SK-N-MC (cell line): ENCODE data around the gene ARL4D.

Source experiments
- DNase-seq: peaks from one replicate; pipeline ENCODE4 v3.0.0-alpha.2; 2011; ENCODE audit warnings: low read depth, low spot score
- H3K27ac ChIP-seq: fragments of 200-600 bp; sonication (generic); 2 replicates; pipeline ENCODE4 v1.5.1; 2016; ENCODE audit warnings: mixed run types
- H3K36me3 ChIP-seq: fragments of 200-600 bp; sonication (generic); 2 replicates; pipeline ENCODE4 v1.6.1; 2017; ENCODE audit warnings: antibody characterized with exemption, low read length, mixed read lengths; ENCODE audit not compliant: insufficient read depth
- H3K4me3 ChIP-seq: fragments of 200-600 bp; sonication (generic); 2 replicates; pipeline ENCODE4 v1.5.1; 2016
- H3K9ac ChIP-seq: fragments of 200-600 bp; sonication (generic); 2 replicates; pipeline ENCODE4 v1.8.0; 2017; ENCODE audit warnings: mixed run types, mixed read lengths; ENCODE audit not compliant: insufficient read length
- H3K9me3 ChIP-seq: fragments of 200-600 bp; sonication (generic); 2 replicates; pipeline ENCODE4 v1.6.1; 2017; ENCODE audit warnings: low read depth, mild to moderate bottlenecking, antibody characterized with exemption, low read length, moderate library complexity, mixed read lengths
- EZH2 ChIP-seq: fragments of 200-600 bp; sonication (generic); IDR thresholded peaks from one replicate; pipeline ENCODE4 v1.6.1; 2017; ENCODE audit warnings: antibody characterized with exemption
- FOXP2 ChIP-seq: optimal IDR thresholded peaks from 2 replicates; pipeline ENCODE3; 2011; ENCODE audit warnings: mild to moderate bottlenecking, moderate library complexity; ENCODE audit not compliant: insufficient read depth; ENCODE audit errors: extremely low read length, control extremely low read depth
- POLR2AphosphoS5 ChIP-seq: IDR thresholded peaks from 2 replicates; pipeline ENCODE4 v1.6.1; 2012; ENCODE audit warnings: mild to moderate bottlenecking, low read depth, low read length, borderline replicate concordance

Gene ARL4D, protein sequence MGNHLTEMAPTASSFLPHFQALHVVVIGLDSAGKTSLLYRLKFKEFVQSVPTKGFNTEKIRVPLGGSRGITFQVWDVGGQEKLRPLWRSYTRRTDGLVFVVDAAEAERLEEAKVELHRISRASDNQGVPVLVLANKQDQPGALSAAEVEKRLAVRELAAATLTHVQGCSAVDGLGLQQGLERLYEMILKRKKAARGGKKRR

DNA sequence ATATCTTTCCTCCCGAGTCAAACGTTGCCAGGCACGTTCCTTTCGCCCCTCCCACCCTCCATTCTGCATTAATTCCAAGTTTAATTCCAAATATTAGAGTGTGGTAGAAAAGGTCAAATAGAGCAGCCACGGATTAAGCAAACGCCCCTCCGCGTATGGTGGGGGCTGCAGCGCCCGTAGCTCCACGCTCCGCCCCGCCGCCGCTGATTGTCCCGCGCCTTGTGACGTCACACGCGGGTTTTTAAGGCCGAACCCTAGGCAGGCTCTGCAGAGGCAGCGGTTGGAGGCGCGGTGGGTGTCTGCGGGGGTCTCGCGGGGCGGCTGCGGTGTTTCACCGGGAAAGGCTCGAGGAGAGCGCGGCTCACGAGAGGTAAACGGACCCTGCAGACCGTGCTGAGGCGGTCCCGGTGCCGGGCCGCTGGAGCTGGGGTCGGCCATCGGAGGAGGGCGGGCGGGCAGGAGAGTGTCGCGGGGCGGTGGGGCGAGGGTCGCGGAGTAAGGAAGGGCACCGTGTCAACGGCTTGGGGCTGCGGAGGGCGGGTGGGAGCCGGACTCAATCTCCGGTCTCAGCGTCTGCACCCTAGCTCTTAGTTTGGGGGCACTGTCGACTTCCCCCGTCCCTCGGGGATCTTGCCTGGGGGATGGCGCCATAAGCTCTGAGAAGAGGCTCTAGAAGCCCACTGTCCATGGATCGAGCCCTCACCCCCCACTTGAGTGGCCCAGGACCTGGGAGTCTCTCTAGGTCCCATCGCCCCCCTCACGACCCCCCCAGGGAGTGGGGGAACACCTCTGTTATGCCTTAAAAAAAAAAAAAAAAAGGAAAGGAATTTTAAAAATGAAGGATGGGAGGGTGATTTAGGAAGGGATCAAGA, at the start of gene ARL4D:
TSS of gene ARL4D (plus strand) at position 270 of the 872 bp plus-strand sequence. CDS start 740 bp downstream, outside the sequence.
- Histone ChIP-seq H3K36me3 (peaks cover 18% of the 10 kb centered on the region), H3K9ac (peak within 1 kb of the TSS; percentile 78), H3K4me3 (peak within 1 kb of the TSS; percentile 86), H3K27ac (no peak within 1 kb of the TSS), H3K9me3 (no peaks in the 10 kb centered on the region)
- TF ChIP-seq FOXP2 (no peak), POLR2AphosphoS5 (peak; percentile 99)
- no peak for DNase-seq

DNA sequence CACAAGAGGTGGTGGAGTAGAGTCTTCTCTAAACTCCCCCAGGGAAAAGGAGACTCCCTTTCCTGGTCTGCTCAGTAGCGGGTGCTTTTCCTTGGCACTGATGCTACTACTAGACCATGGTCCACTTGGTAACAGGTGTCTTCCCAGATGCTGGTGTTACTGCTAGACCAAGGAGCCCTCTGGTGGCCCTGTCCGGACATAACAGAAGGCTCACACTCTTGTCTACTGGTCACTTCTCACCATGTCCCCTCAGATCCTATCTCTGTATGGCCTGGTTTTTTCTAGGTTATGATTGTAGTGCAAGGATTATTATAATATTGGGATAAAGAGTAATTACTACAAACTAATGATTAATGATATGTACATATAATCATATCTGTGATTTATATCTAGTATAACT, 49.7 kb upstream of the ARL4D start:
- Histone ChIP-seq H3K36me3 (no peaks in the 10 kb centered on the region), H3K9ac (no peak overlapping the region), H3K9me3 (0 out of 2 replicates have a peak, but pooled peaks cover 4% of the 10 kb centered on the region), H3K27ac (no peak overlapping the region), H3K4me3 (no peak overlapping the region)
- TF ChIP-seq POLR2AphosphoS5: no peak
- TF ChIP-seq FOXP2: no peak
- TF ChIP-seq EZH2: no peak
- DNase-seq: no peak

DNA sequence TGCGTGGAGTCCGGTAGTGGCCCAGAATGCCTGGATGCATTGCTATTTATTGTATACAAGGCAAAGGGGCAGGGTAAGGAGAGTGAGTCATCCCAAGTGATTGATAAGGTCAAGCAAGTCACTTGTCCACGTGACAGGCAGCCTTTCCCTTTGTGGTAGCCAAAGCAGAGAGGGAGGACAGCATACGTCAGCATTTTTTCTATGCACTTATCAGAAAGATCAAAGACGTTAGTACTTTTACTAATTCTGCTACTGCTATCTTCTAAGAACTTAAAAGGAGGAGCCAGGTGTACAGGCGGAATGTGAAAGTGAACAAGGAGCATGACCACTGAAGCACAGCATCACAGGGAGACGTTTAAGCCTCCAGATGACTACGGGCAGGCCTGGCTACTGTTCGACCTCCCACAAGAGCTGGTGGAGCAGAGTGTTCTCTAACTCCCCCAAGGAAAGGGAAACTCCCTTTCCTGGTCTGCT, 47.9 kb upstream of the ARL4D start:
- DNase-seq: no peak
- H3K27ac ChIP-seq: no peak overlapping the region
- H3K4me3 ChIP-seq: no peak overlapping the region
- TF ChIP-seq FOXP2: no peak
- no peak for TF ChIP-seq POLR2AphosphoS5
- no peak for TF ChIP-seq EZH2
- no peak overlapping the region for H3K9ac ChIP-seq
- 0 out of 2 replicates have a peak, but pooled peaks cover 4% of the 10 kb centered on the region for H3K9me3 ChIP-seq
- no peaks in the 10 kb centered on the region for H3K36me3 ChIP-seq

DNA sequence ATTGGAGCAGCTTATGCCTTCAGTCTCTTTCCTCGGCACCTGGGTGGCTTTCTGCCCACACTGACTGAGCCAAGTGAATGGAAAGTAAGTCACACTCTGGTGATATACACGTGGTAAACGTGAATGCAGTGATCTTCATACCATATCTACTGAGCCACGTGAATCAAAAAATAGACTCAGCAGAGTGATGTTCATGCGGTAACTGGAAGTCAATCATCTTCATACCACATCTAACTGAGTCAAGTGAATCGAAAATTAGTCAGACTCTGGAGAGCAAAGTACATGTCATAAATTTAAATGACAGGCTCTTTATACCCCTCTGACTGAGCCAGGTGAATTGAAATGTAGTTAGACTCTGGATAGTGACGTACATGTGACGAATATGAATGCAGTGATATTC, 47.1 kb upstream of the ARL4D start:
- Histone ChIP-seq H3K9ac (no peak overlapping the region), H3K9me3 (0 out of 2 replicates have a peak, but pooled peaks cover 4% of the 10 kb centered on the region), H3K27ac (no peak overlapping the region), H3K36me3 (no peaks in the 10 kb centered on the region), H3K4me3 (no peak overlapping the region)
- DNase-seq: no peak
- TF ChIP-seq EZH2: no peak
- no peak for TF ChIP-seq FOXP2
- no peak for TF ChIP-seq POLR2AphosphoS5

DNA sequence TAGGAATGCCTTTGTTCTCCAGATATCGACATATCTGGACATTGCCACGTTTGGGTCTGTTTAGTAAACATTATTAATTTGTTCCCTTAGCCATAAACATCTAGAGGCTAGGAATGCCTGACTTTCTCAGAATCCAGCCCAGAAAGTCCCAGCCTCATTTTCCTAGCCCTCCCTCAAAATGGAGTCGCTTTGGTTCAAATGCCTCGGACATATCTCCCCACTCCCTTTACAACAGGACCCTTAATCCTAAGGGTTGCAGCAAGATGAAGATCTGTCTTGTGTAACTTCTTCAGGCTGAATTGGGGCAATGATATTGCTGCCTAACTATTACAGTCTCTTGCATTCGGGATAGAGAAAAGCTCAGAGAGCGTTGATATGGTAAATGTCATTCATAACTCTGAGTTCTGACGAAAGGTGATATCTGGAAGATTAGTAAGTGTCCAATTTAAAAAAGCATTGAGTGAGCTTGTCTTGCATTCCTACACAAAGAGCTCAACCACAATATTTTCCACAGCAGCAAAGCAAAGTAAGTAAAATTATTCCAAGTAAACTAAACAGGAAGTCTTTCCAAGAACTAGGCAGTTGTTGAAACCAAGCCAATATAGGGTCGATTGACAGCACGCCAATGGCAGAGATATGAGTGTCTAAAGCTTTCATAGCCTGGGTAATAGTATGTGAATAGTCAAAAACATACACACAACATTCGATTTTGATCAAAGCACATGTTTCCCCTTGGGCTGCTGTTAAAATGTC, 46.0 kb upstream of the ARL4D start:
- H3K9me3 ChIP-seq: 0 out of 2 replicates have a peak, but pooled peaks cover 4% of the 10 kb centered on the region
- no peaks in the 10 kb centered on the region for H3K36me3 ChIP-seq
- no peak overlapping the region for H3K27ac ChIP-seq
- TF ChIP-seq POLR2AphosphoS5: no peak
- TF ChIP-seq FOXP2: no peak
- TF ChIP-seq EZH2: no peak
- H3K9ac ChIP-seq: no peak overlapping the region
- no peak for DNase-seq
- H3K4me3 ChIP-seq: no peak overlapping the region

DNA sequence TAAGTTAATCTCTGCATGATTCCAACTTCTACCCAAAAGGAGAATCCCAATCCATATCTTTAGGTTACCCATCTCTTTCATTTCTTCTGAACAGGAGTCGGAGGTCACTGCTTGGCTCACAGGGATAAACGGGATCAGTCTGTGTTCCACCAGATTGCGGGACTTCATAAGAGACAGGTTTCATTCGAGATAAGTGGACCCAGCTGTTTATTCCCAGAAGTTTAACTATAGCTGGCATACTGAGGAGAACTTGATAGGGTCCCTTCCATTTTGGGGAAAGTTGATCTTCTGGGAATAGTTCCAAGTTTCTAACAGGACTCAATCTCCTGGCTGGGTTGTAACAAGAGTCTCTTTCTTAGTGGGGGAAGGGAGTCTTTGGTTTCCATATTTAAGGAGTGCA, 45.4 kb upstream of the ARL4D start:
- no peak for DNase-seq

DNA sequence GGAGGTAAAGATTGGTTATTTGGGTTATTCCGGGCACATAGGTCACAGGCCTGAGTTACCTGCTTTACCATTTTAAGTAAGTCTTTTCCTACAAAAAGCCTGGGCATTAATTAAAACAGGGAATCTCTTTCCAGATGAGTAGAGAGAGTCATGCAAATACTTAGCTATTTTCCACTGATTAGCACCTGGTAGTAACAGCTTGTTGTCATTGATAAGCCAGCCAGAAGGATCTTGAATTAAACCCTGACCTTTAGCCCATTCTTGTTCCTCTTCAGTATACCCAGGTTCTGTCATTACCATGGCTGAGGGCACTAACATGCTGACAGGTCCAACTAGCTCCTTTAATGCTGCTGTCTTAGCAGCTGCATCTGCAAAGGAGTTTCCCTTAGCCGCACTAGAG, 44.4 kb upstream of the ARL4D start:
- Histone ChIP-seq H3K9me3 (0 out of 2 replicates have a peak, but pooled peaks cover 4% of the 10 kb centered on the region), H3K36me3 (no peaks in the 10 kb centered on the region), H3K27ac (no peak overlapping the region), H3K9ac (no peak overlapping the region), H3K4me3 (no peak overlapping the region)
- DNase-seq: no peak
- no peak for TF ChIP-seq POLR2AphosphoS5
- TF ChIP-seq EZH2: no peak
- no peak for TF ChIP-seq FOXP2

More for the DNA sequence above, 45.4 kb upstream of the ARL4D start:
- Histone ChIP-seq H3K36me3 (no peaks in the 10 kb centered on the region), H3K9ac (no peak overlapping the region), H3K9me3 (0 out of 2 replicates have a peak, but pooled peaks cover 4% of the 10 kb centered on the region), H3K27ac (no peak overlapping the region), H3K4me3 (no peak overlapping the region)
- TF ChIP-seq POLR2AphosphoS5: no peak
- TF ChIP-seq FOXP2: no peak
- no peak for TF ChIP-seq EZH2

DNA sequence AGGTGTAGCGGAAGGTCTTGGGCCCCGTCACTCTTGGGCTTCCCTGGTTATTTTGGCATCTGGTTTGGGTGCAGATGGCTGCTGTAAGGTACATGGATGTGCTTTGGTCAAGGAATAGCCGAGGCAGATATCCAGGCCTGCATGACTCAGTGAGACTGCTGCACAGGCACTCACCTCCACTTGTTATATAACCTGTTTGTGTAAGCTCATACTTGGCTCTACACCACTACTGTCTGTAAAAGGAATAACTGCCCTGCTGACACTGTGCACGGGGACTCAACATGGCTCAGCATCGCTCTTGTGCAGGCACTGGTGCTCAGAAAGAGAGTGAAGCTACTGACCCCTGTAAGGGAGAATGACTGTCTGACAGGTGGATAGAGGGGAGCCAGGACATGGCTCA, 42.3 kb upstream of the ARL4D start:
- TF ChIP-seq FOXP2 (no peak), POLR2AphosphoS5 (no peak), EZH2 (no peak)
- no peak for DNase-seq
- H3K9ac ChIP-seq: no peak overlapping the region
- H3K27ac ChIP-seq: no peak overlapping the region
- no peaks in the 10 kb centered on the region for H3K36me3 ChIP-seq
- no peaks in the 10 kb centered on the region for H3K9me3 ChIP-seq
- H3K4me3 ChIP-seq: no peak overlapping the region
